Neural crest cell (in vitro differentiated cells): Measurements from ENCODE around the gene LONP2. TPM values are rescaled to one million over a fixed set of nuclear protein-coding genes. Genes with fewer than 3 reads are reported as not detected.
"Not testable (repeated sequence)": the region's sequence is repeated elsewhere in the genome, so short reads cannot be mapped to it uniquely, and the experiment has no call there.

Source experiments
- DNase-seq: peaks from one replicate; pipeline ENCODE4 v3.0.0; 2021; ENCODE audit warnings: low read depth, mixed read lengths, low spot score
- H3K27ac Mint-ChIP-seq: one replicate; pipeline ENCODE4 v1.8.0; 2021; ENCODE audit warnings: mild to moderate bottlenecking, mixed read lengths; ENCODE audit not compliant: unreplicated experiment
- H3K27me3 Mint-ChIP-seq: 2 replicates; pipeline ENCODE4 v1.8.0; 2021; ENCODE audit warnings: low read depth, mild to moderate bottlenecking, mixed read lengths
- H3K36me3 Mint-ChIP-seq: 2 replicates; pipeline ENCODE4 v1.8.0; 2021; ENCODE audit warnings: low read depth, mild to moderate bottlenecking, mixed read lengths
- H3K4me1 Mint-ChIP-seq: 2 replicates; pipeline ENCODE4 v1.8.0; 2021; ENCODE audit warnings: mixed read lengths
- H3K4me3 Mint-ChIP-seq: one replicate; pipeline ENCODE4 v1.8.0; 2021; ENCODE audit warnings: mild to moderate bottlenecking, mixed read lengths
- H3K9me3 Mint-ChIP-seq: 2 replicates; pipeline ENCODE4 v1.8.0; 2021; ENCODE audit warnings: mixed read lengths
- total RNA-seq: library from RNA; stranded (reverse); gene quantifications from 2 replicates; pipeline ENCODE4 v1.2.1, GENCODE V29; 2021
- TF ChIP-seq, protein P1 (sequence below): fragments of 200-600 bp; sonication (generic); conservative IDR thresholded peaks from 2 replicates; pipeline ENCODE4 v1.5.0; 2021; ENCODE audit warnings: antibody characterized with exemption, mild to moderate bottlenecking

Gene LONP2
- total RNA-seq, 1 donor from 2014 or later: 42.4 TPM

DNA sequence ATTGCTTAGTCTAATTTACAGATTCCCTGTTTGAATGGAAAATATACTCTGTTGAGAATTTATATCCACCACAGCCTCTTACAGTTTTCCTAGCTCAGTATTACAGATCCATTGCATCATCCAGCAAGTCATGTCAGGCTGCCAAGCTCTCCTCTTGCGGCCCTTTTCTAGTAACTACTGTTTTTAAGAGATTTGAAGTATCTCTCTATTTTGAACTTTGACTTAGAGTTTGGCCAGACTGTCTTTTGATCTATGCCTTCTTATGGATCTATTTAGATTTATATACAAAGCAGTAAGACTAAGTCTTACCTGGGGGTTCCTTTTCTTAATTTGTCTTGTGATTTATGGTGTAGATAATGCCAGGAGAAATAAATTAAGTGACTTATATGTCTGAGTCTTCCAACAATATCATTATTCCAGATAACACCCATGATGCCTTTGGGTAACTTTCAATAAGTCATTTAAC lies 56.3 kb downstream of the LONP2 start:
- no peak for DNase-seq
- Mint-ChIP-seq H3K9me3 (no peaks in the 10 kb centered on the region), H3K27me3 (no peaks in the 10 kb centered on the region), H3K4me1 (no peaks in the 10 kb centered on the region), H3K36me3 (peaks cover 16% of the 10 kb centered on the region), H3K27ac (no peak overlapping the region), H3K4me3 (no peak overlapping the region)
- TF ChIP-seq, protein P1, sequence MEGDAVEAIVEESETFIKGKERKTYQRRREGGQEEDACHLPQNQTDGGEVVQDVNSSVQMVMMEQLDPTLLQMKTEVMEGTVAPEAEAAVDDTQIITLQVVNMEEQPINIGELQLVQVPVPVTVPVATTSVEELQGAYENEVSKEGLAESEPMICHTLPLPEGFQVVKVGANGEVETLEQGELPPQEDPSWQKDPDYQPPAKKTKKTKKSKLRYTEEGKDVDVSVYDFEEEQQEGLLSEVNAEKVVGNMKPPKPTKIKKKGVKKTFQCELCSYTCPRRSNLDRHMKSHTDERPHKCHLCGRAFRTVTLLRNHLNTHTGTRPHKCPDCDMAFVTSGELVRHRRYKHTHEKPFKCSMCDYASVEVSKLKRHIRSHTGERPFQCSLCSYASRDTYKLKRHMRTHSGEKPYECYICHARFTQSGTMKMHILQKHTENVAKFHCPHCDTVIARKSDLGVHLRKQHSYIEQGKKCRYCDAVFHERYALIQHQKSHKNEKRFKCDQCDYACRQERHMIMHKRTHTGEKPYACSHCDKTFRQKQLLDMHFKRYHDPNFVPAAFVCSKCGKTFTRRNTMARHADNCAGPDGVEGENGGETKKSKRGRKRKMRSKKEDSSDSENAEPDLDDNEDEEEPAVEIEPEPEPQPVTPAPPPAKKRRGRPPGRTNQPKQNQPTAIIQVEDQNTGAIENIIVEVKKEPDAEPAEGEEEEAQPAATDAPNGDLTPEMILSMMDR: no peak

DNA sequence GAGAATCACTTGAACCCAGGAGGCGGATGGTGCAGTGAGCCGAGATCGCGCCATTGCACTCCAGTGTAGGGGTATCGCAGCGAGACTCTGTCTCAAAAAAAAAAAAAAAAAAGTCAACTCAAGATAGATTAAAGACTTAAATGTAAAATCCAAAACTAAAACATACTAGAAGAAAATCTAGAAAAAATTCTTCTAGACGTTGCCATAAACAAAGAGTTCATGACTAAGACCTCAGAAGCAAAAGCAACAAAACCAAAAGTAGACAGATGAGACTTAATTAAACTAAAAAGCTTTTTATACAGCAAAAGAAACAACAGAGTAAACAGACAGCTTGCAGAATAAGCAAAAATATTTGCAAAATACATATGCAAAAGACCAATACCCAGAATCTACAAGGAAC lies 64.4 kb downstream of the LONP2 start:
- TF ChIP-seq, protein P1: no peak
- Mint-ChIP-seq H3K9me3 (peaks cover 37% of the 10 kb centered on the region), H3K4me3 (no peak overlapping the region), H3K27me3 (no peaks in the 10 kb centered on the region), H3K4me1 (no peaks in the 10 kb centered on the region), H3K27ac (no peak overlapping the region), H3K36me3 (peaks cover 66% of the 10 kb centered on the region)
- DNase-seq: no peak

DNA sequence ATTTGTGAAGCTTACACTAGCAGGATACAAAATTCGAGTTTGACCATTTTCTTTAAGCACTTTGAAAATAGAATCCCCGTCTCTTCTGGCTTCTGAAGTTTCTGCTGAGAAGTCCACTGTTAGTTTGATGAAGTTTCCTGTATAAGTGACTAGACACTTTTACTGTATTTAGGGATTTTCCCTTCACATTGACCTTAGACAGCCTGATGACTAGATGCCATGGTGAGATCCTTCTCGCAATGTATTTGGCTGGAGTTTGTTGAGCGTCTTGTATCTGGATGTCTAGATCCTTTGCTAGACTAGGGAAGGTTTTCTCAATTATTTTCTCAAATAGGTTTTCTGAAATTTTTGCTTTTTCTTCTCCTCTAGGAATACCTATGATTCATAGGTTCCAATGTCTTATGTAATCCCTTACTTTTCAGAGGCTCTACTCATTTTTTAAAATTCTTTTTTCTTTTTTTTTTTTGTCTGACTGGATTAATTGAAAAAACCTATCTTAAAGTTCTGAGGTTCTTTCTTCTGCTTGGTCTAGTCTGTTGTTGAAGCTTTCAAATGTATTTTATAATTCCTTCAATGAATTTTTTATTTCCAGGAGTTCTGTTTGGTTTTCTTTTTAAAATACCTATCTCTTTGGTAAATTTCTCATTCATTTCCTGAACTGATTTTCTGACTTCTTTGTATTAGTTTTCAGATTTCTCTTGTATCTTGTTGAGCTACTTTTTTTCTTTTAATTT lies 67.0 kb downstream of the LONP2 start:
- no peak for DNase-seq
- H3K9me3 Mint-ChIP-seq: peaks cover 42% of the 10 kb centered on the region
- TF ChIP-seq, protein P1: no peak
- no peak overlapping the region for H3K4me3 Mint-ChIP-seq
- H3K27ac Mint-ChIP-seq: no peak overlapping the region
- peaks cover 82% of the 10 kb centered on the region for H3K36me3 Mint-ChIP-seq
- H3K4me1 Mint-ChIP-seq: no peaks in the 10 kb centered on the region
- H3K27me3 Mint-ChIP-seq: no peaks in the 10 kb centered on the region

DNA sequence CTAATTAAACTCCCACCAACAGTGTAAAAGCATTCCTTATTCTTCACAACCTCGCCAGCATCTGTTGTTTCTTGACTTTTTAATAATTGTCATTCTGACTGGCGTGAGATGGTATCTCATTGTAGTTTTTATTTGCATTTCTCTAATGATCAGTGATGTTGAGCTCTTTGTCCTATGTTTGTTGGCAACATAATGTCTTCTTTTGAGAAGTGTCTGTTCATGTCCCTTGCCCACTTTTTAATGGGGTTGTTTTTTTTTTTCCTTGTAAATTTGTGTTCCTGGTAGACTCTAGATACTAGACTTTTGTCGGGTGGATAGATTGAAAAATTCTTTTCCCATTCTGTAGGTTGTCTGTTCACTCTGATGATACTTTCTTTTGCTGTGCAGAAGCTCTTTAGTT lies 69.8 kb downstream of the LONP2 start:
- peaks cover 31% of the 10 kb centered on the region for H3K9me3 Mint-ChIP-seq
- not testable (repeated sequence) for DNase-seq, H3K4me3 Mint-ChIP-seq, H3K4me1 Mint-ChIP-seq, H3K27ac Mint-ChIP-seq, H3K27me3 Mint-ChIP-seq
- peaks cover 72% of the 10 kb centered on the region for H3K36me3 Mint-ChIP-seq

DNA sequence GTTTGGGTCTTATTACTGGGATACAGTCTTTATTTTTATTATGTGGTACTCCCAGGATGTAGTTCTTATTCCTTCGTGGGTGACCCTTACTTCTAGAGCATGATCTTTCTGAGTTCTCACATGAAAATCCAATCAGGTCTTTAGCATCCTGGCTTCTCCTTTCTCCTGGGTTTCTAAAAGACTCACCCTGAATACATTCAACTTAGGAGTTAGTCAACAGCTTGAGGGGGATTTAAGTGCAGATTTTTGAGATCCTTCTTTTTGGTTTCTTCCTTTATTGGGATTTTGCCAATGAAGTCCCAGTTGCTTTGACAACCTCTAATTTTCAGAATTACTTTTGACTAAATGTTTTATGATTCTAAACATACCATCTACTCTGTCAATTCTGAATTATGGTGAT lies 72.9 kb downstream of the LONP2 start:
- H3K9me3 Mint-ChIP-seq: peaks cover 15% of the 10 kb centered on the region
- peaks cover 42% of the 10 kb centered on the region for H3K36me3 Mint-ChIP-seq
- DNase-seq: no peak
- no peak overlapping the region for H3K4me3 Mint-ChIP-seq
- TF ChIP-seq, protein P1: no peak
- H3K27ac Mint-ChIP-seq: no peak overlapping the region
- H3K4me1 Mint-ChIP-seq: peaks cover 11% of the 10 kb centered on the region
- no peaks in the 10 kb centered on the region for H3K27me3 Mint-ChIP-seq

DNA sequence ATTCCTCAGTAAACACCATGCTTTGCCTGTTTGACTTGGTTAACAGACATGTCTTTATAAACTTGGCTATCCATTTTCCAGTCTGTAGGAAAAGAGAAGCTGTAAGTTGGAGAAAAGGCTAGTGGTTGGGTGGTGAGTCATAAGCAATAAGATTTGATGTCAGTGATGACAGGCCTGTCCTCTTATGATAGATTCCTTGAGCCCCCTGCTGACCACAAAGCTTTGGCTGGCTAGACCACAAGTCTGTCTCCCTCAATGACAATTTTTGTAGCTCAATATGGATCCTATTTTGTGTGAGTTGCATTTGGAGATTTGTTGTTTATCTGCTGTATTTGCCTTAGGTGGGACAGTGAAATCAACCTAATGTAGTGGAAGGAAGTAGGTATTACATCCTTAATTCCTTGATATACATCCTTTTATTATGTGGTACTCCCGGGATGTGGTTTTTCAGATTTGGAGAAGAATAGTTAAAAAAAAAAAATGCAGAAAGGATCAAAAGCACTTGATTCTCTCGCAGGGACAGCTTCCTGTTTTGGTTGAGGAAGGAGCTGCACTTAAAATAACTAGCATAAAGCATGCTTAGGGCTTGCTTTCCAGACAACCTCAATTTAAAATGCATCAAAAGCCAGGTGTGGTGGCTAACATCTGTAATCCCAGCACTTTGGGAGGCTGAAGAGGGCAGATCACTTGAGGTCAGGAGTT lies 73.7 kb downstream of the LONP2 start:
- Mint-ChIP-seq H3K4me3 (no peak overlapping the region), H3K4me1 (peaks cover 11% of the 10 kb centered on the region), H3K36me3 (peaks cover 34% of the 10 kb centered on the region), H3K27me3 (no peaks in the 10 kb centered on the region), H3K27ac (no peak overlapping the region), H3K9me3 (peaks cover 11% of the 10 kb centered on the region)
- TF ChIP-seq, protein P1: no peak
- no peak for DNase-seq
